Nephron progenitor cell (in vitro differentiated cells): ENCODE results near the gene GOT2.
"Not testable (repeated sequence)": the region's sequence is repeated elsewhere in the genome, so short reads cannot be mapped to it uniquely, and the experiment has no call there.

Source experiments
- DNase-seq: peaks from one replicate; pipeline ENCODE4 v3.0.0; 2021
- H3K27ac Mint-ChIP-seq: 2 replicates; pipeline ENCODE4 v1.8.0; 2021; ENCODE audit warnings: mild to moderate bottlenecking, moderate library complexity, mixed read lengths
- H3K27me3 Mint-ChIP-seq: 2 replicates; pipeline ENCODE4 v1.8.0; 2021; ENCODE audit warnings: mild to moderate bottlenecking, low read depth, mixed read lengths; ENCODE audit not compliant: poor library complexity
- H3K36me3 Mint-ChIP-seq: 2 replicates; pipeline ENCODE4 v1.8.0; 2021; ENCODE audit warnings: low read depth, mixed read lengths
- H3K4me1 Mint-ChIP-seq: 2 replicates; pipeline ENCODE4 v1.8.0; 2021; ENCODE audit warnings: mixed read lengths
- H3K4me3 Mint-ChIP-seq: 2 replicates; pipeline ENCODE4 v1.8.0; 2021; ENCODE audit warnings: mild to moderate bottlenecking, moderate library complexity, mixed read lengths
- H3K9me3 Mint-ChIP-seq: 2 replicates; pipeline ENCODE4 v1.8.0; 2021; ENCODE audit warnings: mild to moderate bottlenecking, moderate library complexity, mixed read lengths
- TF ChIP-seq, protein P1 (sequence below): fragments of 200-600 bp; sonication (generic); IDR thresholded peaks from 2 replicates; pipeline ENCODE4 v1.5.0; 2021; ENCODE audit warnings: antibody characterized with exemption

The GOT2 gene

DNA sequence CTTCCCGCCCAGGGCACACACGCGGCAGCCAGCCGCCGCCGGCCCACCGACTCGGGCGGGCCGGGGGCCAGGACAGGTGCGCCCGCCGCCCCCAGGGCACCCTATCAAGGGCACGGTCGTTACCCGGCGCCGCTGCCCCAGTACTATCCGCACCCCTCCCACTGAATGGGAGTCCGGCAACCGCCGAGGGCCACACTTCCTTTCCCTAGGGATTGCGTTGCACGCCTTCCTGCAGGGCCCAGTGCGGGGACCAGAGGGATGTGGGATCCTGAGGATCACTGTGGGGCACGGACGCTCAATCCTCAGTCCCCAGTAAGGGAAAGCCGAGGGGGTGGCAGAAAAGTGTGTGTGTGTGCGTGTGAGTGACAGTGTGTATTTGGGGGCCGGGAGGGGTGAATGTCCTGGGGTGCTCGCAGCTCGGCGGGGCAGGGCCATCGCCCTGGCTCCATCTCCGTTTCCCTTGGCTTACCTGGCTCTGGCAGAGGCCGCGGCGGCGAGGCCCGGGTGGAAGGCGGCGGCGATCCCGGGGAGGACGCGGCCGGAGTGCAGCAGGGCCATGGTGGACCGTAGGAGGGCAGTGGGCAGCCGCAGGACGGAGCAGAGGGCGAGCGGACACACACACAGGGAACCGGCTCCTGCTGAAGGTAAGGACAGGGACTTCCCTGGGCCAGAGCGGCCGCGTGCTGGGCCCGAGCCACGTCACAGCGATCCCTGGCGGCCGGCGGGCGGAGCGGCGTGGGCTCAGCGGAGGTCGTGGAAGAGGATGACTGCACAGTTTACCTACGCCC lies at the start of gene GOT2:
Gene GOT2 (minus strand): TSS at position 646 of the 788 bp plus-strand sequence. CDS start 88 bp downstream, at position 558.
- Mint-ChIP-seq H3K4me3 (peak within 1 kb of the TSS; percentile 99), H3K27ac (peak within 1 kb of the TSS; percentile 98), H3K27me3 (peaks cover 8% of the 10 kb centered on the region), H3K9me3 (no peaks in the 10 kb centered on the region), H3K36me3 (peaks cover 15% of the 10 kb centered on the region), H3K4me1 (peaks cover 37% of the 10 kb centered on the region)
- TF ChIP-seq, protein P1, sequence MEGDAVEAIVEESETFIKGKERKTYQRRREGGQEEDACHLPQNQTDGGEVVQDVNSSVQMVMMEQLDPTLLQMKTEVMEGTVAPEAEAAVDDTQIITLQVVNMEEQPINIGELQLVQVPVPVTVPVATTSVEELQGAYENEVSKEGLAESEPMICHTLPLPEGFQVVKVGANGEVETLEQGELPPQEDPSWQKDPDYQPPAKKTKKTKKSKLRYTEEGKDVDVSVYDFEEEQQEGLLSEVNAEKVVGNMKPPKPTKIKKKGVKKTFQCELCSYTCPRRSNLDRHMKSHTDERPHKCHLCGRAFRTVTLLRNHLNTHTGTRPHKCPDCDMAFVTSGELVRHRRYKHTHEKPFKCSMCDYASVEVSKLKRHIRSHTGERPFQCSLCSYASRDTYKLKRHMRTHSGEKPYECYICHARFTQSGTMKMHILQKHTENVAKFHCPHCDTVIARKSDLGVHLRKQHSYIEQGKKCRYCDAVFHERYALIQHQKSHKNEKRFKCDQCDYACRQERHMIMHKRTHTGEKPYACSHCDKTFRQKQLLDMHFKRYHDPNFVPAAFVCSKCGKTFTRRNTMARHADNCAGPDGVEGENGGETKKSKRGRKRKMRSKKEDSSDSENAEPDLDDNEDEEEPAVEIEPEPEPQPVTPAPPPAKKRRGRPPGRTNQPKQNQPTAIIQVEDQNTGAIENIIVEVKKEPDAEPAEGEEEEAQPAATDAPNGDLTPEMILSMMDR = peak; percentile 83
- peak; percentile 83 for DNase-seq

DNA sequence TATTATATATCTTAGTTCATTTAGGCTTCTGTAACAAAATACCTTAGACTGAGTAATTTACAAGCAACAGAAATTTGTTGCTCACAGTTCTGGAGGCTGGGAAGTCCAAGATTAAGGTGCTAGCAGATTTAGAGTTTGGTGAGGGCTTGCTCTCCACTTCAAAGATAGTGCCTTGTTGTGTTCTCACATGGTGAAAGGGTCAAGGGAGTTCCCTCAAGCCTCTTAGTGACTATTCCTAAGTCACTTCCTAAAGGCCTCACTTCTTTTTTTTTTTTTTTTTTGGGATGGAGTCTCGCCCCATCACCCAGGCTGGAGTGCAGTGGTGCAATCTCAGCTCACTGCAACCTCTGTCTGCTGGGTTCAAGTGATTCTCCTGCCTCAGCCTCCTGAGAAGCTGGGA lies 45.2 kb upstream of the GOT2 start:
- H3K27ac Mint-ChIP-seq, H3K4me1 Mint-ChIP-seq, H3K4me3 Mint-ChIP-seq, H3K36me3 Mint-ChIP-seq, DNase-seq, H3K27me3 Mint-ChIP-seq: not testable (repeated sequence)
- H3K9me3 Mint-ChIP-seq = peaks cover 40% of the 10 kb centered on the region

DNA sequence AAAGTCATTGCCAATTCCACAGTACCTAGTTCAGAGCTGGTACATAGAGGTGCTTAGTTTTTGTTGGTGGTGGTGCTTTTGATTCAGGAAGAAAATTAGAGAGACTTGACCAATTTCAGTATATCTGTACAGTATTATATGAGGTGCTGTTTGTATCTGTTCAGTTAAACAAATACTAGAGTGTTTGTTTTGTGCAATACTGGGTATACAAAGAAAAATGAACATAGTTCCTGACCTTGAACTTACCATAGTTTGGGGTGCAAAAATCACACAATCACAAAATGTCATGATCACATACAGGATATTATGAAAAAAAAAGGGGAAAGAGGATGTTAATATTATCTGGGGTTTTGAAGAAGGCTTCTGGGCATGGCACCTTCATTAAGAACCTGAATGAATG lies 39.8 kb upstream of the GOT2 start:
- Mint-ChIP-seq H3K27ac (no peak overlapping the region), H3K9me3 (peaks cover 6% of the 10 kb centered on the region), H3K27me3 (peaks cover 15% of the 10 kb centered on the region), H3K4me3 (no peak overlapping the region), H3K4me1 (no peaks in the 10 kb centered on the region), H3K36me3 (no peaks in the 10 kb centered on the region)
- DNase-seq = no peak
- TF ChIP-seq, protein P1 = no peak

DNA sequence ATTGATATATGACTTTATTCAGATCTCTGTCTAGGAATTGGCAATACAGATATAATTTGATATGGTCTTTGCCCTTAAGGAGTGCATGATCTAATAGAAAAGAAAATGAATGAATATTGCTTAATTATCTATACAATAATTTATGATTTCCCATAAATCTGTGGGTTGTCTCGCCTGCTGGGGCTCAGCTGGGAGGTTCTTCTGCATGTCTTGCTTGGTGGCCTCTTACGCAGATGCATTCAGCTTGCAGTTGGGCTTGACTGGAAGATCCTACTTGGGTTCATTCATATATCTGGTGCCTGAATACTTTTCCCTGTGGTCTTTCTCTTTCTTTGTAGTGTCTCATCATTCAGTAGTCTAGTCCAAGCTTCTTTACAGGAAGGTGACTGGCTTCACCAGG lies 34.0 kb upstream of the GOT2 start:
- peaks cover 11% of the 10 kb centered on the region for H3K27me3 Mint-ChIP-seq
- H3K36me3 Mint-ChIP-seq = no peaks in the 10 kb centered on the region
- no peak overlapping the region for H3K4me3 Mint-ChIP-seq
- no peaks in the 10 kb centered on the region for H3K9me3 Mint-ChIP-seq
- no peak for DNase-seq
- H3K4me1 Mint-ChIP-seq = no peaks in the 10 kb centered on the region
- TF ChIP-seq, protein P1 = no peak
- no peak overlapping the region for H3K27ac Mint-ChIP-seq

DNA sequence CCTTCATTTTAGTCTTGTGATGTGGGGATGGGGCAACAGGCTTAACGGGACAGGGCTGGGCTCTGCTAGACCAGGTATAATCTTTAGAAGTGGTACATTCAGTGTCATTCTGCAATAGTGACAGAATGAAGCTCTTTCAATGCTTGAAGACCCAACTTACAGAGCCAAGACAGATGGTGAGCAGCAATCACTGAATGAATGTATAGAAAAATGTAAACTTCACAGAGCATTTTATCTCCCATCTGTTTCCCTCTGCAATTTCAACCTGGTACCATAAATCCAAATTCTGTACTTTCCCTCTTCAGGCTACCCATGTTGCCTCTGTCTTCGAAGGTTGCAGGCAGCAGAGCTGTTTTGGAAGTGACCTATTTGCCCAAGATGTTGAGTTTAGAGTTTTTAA lies 33.5 kb upstream of the GOT2 start:
- DNase-seq = no peak
- TF ChIP-seq, protein P1 = no peak
- Mint-ChIP-seq H3K36me3 (no peaks in the 10 kb centered on the region), H3K4me3 (no peak overlapping the region), H3K9me3 (no peaks in the 10 kb centered on the region), H3K27me3 (peaks cover 11% of the 10 kb centered on the region), H3K4me1 (no peaks in the 10 kb centered on the region), H3K27ac (no peak overlapping the region)

DNA sequence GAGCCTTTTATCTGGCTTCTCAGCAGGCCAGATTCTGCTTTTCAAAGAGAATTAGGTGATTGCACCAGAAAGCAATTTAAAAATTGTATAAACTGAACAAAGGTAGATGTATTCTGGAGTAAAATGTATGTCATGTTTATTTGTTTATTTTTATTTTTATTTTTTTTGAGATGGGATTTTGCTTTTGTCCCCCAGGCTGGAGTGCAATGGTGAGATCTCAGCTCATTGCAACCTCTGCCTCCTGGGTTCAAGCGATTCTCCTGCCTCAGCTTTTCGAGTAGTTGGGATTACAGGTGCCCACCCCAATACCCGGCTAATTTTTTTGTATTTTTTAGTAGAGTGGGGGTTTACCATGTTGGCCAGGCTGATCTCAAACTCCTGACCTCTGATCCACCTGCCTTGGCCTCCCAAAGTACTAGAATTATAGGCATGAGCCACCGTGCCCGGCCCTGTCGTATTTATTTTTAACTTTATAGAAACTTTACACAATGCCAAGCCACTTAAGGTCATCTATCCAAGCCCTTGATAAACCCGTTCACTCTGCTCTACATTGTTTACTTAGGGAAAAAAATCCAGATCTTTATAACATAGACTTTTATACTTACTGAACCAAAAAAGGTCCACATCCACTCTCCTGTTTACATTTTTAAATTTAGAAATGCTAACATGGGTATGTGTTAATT lies 22.7 kb upstream of the GOT2 start:
- peaks cover 8% of the 10 kb centered on the region for H3K4me1 Mint-ChIP-seq
- H3K4me3 Mint-ChIP-seq = no peak overlapping the region
- DNase-seq = no peak
- H3K36me3 Mint-ChIP-seq = no peaks in the 10 kb centered on the region
- TF ChIP-seq, protein P1 = no peak
- peak overlapping the region; percentile 25 for H3K27ac Mint-ChIP-seq
- H3K9me3 Mint-ChIP-seq = no peaks in the 10 kb centered on the region
- peaks cover 10% of the 10 kb centered on the region for H3K27me3 Mint-ChIP-seq
